ENCODE data around the gene KCNJ1. TPM values are rescaled to one million over a fixed set of nuclear protein-coding genes. Genes with fewer than 3 reads are reported as not detected.

The KCNJ1 gene
- total RNA-seq, 1 donor = not detected

- H3K36me3 ChIP-seq (ENCODE audit: insufficient read depth, low read length) = no peaks in the 10 kb centered on the region
- no peak overlapping the region for H3K27ac ChIP-seq (ENCODE audit: low read depth, low read length)
- no peaks in the 10 kb centered on the region for H3K9me3 ChIP-seq (ENCODE audit: low read depth, low read length)
- H2AFZ ChIP-seq (ENCODE audit: low read length) = no peak overlapping the region
- no peaks in the 10 kb centered on the region for H3K79me2 ChIP-seq (ENCODE audit: insufficient read depth, low read length)
- DNase-seq (ENCODE audit: insufficient read length, low spot score, missing footprints) = no peak
- H4K20me1 ChIP-seq (ENCODE audit: insufficient read depth, low read length) = no peaks in the 10 kb centered on the region
- H3K27me3 ChIP-seq (ENCODE audit: insufficient read depth, low read length) = no peaks in the 10 kb centered on the region
- peaks cover 18% of the 10 kb centered on the region for H3K4me1 ChIP-seq (ENCODE audit: insufficient read depth, low read length)
- TF ChIP-seq, protein P1, sequence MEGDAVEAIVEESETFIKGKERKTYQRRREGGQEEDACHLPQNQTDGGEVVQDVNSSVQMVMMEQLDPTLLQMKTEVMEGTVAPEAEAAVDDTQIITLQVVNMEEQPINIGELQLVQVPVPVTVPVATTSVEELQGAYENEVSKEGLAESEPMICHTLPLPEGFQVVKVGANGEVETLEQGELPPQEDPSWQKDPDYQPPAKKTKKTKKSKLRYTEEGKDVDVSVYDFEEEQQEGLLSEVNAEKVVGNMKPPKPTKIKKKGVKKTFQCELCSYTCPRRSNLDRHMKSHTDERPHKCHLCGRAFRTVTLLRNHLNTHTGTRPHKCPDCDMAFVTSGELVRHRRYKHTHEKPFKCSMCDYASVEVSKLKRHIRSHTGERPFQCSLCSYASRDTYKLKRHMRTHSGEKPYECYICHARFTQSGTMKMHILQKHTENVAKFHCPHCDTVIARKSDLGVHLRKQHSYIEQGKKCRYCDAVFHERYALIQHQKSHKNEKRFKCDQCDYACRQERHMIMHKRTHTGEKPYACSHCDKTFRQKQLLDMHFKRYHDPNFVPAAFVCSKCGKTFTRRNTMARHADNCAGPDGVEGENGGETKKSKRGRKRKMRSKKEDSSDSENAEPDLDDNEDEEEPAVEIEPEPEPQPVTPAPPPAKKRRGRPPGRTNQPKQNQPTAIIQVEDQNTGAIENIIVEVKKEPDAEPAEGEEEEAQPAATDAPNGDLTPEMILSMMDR (IDR thresholded peaks at IDR 0.05; ENCODE audit: extremely low read depth, low read depth, low read length) = no peak
- no peak overlapping the region for H3K4me3 ChIP-seq (ENCODE audit: insufficient read depth, low read length)
- H3K4me2 ChIP-seq (ENCODE audit: insufficient read depth, low read length) = no peak overlapping the region
Observed at GRCh38 chr11:128910576-128910975, 43.5 kb upstream of the KCNJ1 start.

- H3K27me3 ChIP-seq (ENCODE audit: insufficient read depth, low read length) = no peaks in the 10 kb centered on the region
- no peak for DNase-seq (ENCODE audit: insufficient read length, low spot score, missing footprints)
- H3K36me3 ChIP-seq (ENCODE audit: insufficient read depth, low read length) = no peaks in the 10 kb centered on the region
- no peak overlapping the region for H2AFZ ChIP-seq (ENCODE audit: low read length)
- H3K4me1 ChIP-seq (ENCODE audit: insufficient read depth, low read length) = peaks cover 22% of the 10 kb centered on the region
- H4K20me1 ChIP-seq (ENCODE audit: insufficient read depth, low read length) = no peaks in the 10 kb centered on the region
- H3K9me3 ChIP-seq (ENCODE audit: low read depth, low read length) = no peaks in the 10 kb centered on the region
- no peak overlapping the region for H3K4me3 ChIP-seq (ENCODE audit: insufficient read depth, low read length)
- no peak overlapping the region for H3K4me2 ChIP-seq (ENCODE audit: insufficient read depth, low read length)
- TF ChIP-seq, protein P1 (IDR thresholded peaks at IDR 0.05; ENCODE audit: extremely low read depth, low read depth, low read length) = no peak
- H3K27ac ChIP-seq (ENCODE audit: low read depth, low read length) = no peak overlapping the region
- no peaks in the 10 kb centered on the region for H3K79me2 ChIP-seq (ENCODE audit: insufficient read depth, low read length)
Observed at GRCh38 chr11:128909438-128910125, 42.5 kb upstream of the KCNJ1 start.

DNA sequence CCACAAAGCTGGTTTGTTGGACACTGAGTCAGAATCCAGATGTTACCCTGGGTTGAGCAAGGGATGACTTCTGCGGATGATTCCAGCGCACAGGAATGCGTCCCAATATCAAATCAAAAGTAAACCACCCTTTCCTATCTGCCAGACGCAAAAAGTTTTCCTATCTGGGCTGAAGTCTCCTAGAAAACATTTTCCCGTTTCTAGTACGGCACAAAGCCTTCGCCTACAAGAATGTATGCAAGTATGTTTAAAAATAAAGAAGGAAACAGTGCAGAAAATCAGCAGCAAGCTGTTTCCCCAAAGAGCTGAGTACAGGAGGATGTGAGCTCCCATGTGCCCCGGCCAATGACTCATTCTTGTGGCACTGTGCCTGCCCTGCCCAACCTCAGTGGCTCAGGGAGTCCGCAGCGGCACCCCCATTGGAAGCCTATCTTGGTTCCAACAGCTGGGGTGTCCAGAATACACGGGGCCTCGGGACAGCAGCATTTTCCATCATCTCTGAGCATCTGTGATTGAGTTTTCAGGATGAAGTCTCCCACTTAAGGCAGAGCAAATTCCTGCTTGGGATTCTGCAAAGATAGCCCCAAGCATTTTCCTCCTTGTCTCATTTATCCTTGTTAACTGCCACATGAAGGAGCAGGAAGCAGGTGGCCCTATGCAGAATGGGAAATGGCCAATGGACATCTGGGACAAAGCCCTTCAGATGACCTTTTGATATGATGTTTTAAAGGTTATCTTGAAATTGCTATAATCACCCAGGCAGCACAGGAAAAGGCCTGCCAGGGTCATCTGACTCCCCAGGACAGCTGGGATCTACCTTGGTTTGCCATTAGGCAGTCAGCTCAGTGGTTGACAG lies 41.5 kb upstream of the KCNJ1 start:
- TF ChIP-seq, protein P1 (IDR thresholded peaks at IDR 0.05; ENCODE audit: extremely low read depth, low read depth, low read length) = no peak
- Histone ChIP-seq H3K4me2 (ENCODE audit: insufficient read depth, low read length) (peak overlapping the region; percentile 73), H2AFZ (ENCODE audit: low read length) (no peak overlapping the region), H3K4me1 (ENCODE audit: insufficient read depth, low read length) (peaks cover 30% of the 10 kb centered on the region), H3K27ac (ENCODE audit: low read depth, low read length) (peak overlapping the region; percentile 16), H3K36me3 (ENCODE audit: insufficient read depth, low read length) (no peaks in the 10 kb centered on the region), H3K4me3 (ENCODE audit: insufficient read depth, low read length) (peak overlapping the region; percentile 52), H3K9me3 (ENCODE audit: low read depth, low read length) (no peaks in the 10 kb centered on the region), H4K20me1 (ENCODE audit: insufficient read depth, low read length) (no peaks in the 10 kb centered on the region), H3K79me2 (ENCODE audit: insufficient read depth, low read length) (no peaks in the 10 kb centered on the region), H3K27me3 (ENCODE audit: insufficient read depth, low read length) (no peaks in the 10 kb centered on the region)
- peak; percentile 94 for DNase-seq (ENCODE audit: insufficient read length, low spot score, missing footprints)

- Histone ChIP-seq H4K20me1 (ENCODE audit: insufficient read depth, low read length) (no peaks in the 10 kb centered on the region), H3K4me1 (ENCODE audit: insufficient read depth, low read length) (peaks cover 41% of the 10 kb centered on the region), H3K4me2 (ENCODE audit: insufficient read depth, low read length) (no peak overlapping the region), H3K9me3 (ENCODE audit: low read depth, low read length) (no peaks in the 10 kb centered on the region), H3K36me3 (ENCODE audit: insufficient read depth, low read length) (no peaks in the 10 kb centered on the region), H3K27me3 (ENCODE audit: insufficient read depth, low read length) (no peaks in the 10 kb centered on the region), H3K27ac (ENCODE audit: low read depth, low read length) (no peak overlapping the region), H2AFZ (ENCODE audit: low read length) (no peak overlapping the region), H3K79me2 (ENCODE audit: insufficient read depth, low read length) (no peaks in the 10 kb centered on the region), H3K4me3 (ENCODE audit: insufficient read depth, low read length) (no peak overlapping the region)
- TF ChIP-seq, protein P1 (IDR thresholded peaks at IDR 0.05; ENCODE audit: extremely low read depth, low read depth, low read length) = no peak
- DNase-seq (ENCODE audit: insufficient read length, low spot score, missing footprints) = no peak
Observed at GRCh38 chr11:128907585-128907984, 40.5 kb upstream of the KCNJ1 start.
